ENCODE data around the gene KCNIP1. TPM values are rescaled to one million over a fixed set of nuclear protein-coding genes. Genes with fewer than 3 reads are reported as not detected.

Gene KCNIP1
- total and polyA plus RNA-seq, 2 of the 8 experiments (the other 6 are each of a cell fraction or from before 2014, with no cell fraction given) = 0.52 to 0.83 TPM

- Histone ChIP-seq H3K4ac (replicated peaks; ENCODE audit: insufficient read length, low read depth, low read length) (no peak overlapping the region), H3K4me2 (ENCODE audit: insufficient read depth in 1 of 2, low read depth in 2 of 2, low read length in 2 of 2) (no peak overlapping the region), H4K20me1 (replicated peaks in 1 of 2; ENCODE audit: control insufficient read depth in 1 of 2, insufficient read depth in 2 of 2, low read length in 2 of 2) (no peaks in the 10 kb centered on the region), H4K5ac (ENCODE audit: insufficient read length, low read depth, low read length) (no peak overlapping the region), H3K23me2 (ENCODE audit: low read depth, low read length) (no peaks in the 10 kb centered on the region), H2AK5ac (ENCODE audit: low read depth, low read length) (no peak overlapping the region), H3K23ac (ENCODE audit: insufficient read length) (no peak overlapping the region), H3K9me3 (ENCODE audit: insufficient read depth in 2 of 2, low read depth in 1 of 2, low read length in 1 of 2) (no peaks in the 10 kb centered on the region), H2BK120ac (replicated peaks; ENCODE audit: low read depth, low read length) (no peak overlapping the region), H3K36me3 (ENCODE audit: control insufficient read depth in 2 of 4, insufficient read depth in 4 of 4, low read length in 3 of 4) (no peaks in the 10 kb centered on the region), H3K56ac (replicated peaks; ENCODE audit: insufficient read length, low read depth, low read length) (no peak overlapping the region), H3K9ac (replicated peaks in 1 of 4; ENCODE audit: extremely low read depth in 1 of 4, low read depth in 3 of 4, low read length in 3 of 4) (no peak overlapping the region), H4K91ac (replicated peaks; ENCODE audit: insufficient read length, low read length) (no peak overlapping the region), H3K14ac (ENCODE audit: insufficient read length) (no peak overlapping the region), H3K79me2 (ENCODE audit: control insufficient read depth in 1 of 2, insufficient read depth in 2 of 2, low read length in 2 of 2) (no peaks in the 10 kb centered on the region), H3K18ac (ENCODE audit: extremely low read depth, low read length) (no peak overlapping the region), H3K4me1 (replicated peaks in 1 of 4; ENCODE audit: control insufficient read depth in 3 of 4, insufficient read depth in 4 of 4, low read length in 3 of 4) (peaks cover 0 to 3% (median 0%) of the 10 kb centered on the region in 4 experiments; a peak in 3 of 7 replicates), H3K4me3 (ENCODE audit: extremely low read depth in 1 of 4, insufficient read depth in 2 of 4, low read depth in 3 of 4, low read length in 4 of 4) (no peak overlapping the region), H2AFZ (ENCODE audit: low read length) (no peak overlapping the region), H3K79me1 (ENCODE audit: low read depth, low read length) (no peaks in the 10 kb centered on the region), H2BK15ac (ENCODE audit: low read length) (no peak overlapping the region), H2BK20ac (ENCODE audit: low read length) (no peak overlapping the region), H2BK5ac (ENCODE audit: low read depth, low read length) (no peak overlapping the region), H4K8ac (ENCODE audit: extremely low read depth, insufficient read depth, low read length) (no peak overlapping the region), H3K27ac (ENCODE audit: low read depth, low read length) (no peak overlapping the region), H3K27me3 (replicated peaks in 1 of 4; ENCODE audit: control insufficient read depth in 3 of 4, extremely low read depth in 1 of 4, insufficient read depth in 3 of 4, low read length in 3 of 4) (no peaks in the 10 kb centered on the region), H2BK12ac (ENCODE audit: low read depth, low read length) (no peak overlapping the region)
- 89% methylated on average over 13 of the region's 13 CpGs; no CpG with 5 or more reads in 1 of the 2 experiments for WGBS, 2 experiments (ENCODE audit: extremely low coverage in 1 of 2, insufficient coverage in 1 of 2, insufficient read length in 1 of 2, insufficient replicate concordance in 2 of 2, low coverage in 1 of 2, low lambda C conversion rate in 2 of 2, missing lambda C conversion rate in 1 of 2)
- FAIRE-seq = no peak
- ChIA-PET CTCF (ENCODE audit: partially characterized antibody) (interaction anchor here (5.0 kb wide), 1 partner anchor 12 kb away, joined by 18 read pairs; no protein-coding TSS in a partner anchor), POLR2A (ENCODE audit: partially characterized antibody) (no interaction called here)
- DNase-seq (ENCODE audit: low read depth in 1 of 2, low spot score in 2 of 2) = no peak
- TF ChIP-seq JUND (IDR thresholded peaks at IDR 0.05; ENCODE audit: low read length) = no peak
- no peak for TF ChIP-seq KDM5A (IDR thresholded peaks at IDR 0.05; ENCODE audit: low read length)
- TF ChIP-seq CHD1 (IDR thresholded peaks at IDR 0.05; ENCODE audit: low read depth, low read length) = no peak
- TF ChIP-seq TAF7 (optimal IDR thresholded peaks at IDR 0.05; ENCODE audit: borderline replicate concordance, low read depth, low read length) = no peak
- TF ChIP-seq USF2 (IDR thresholded peaks at IDR 0.05; ENCODE audit: low read length) = no peak
- no peak for TF ChIP-seq CEBPB (IDR thresholded peaks at IDR 0.05; ENCODE audit: low read depth, low read length)
- TF ChIP-seq ATF2 (IDR thresholded peaks at IDR 0.05; ENCODE audit: low read length) = no peak
Measured at GRCh38 chr5:170497311-170498038, 6.3 kb upstream of the KCNIP1 start.

Measured in H1 (cell line).